GM12801 (cell line): ENCODE data around the gene CCDC158.

Experiments used
- TF ChIP-seq, protein P1 (sequence below): IDR thresholded peaks from one replicate; pipeline ENCODE4 v1.5.1; 2011; ENCODE audit warnings: control low read depth; ENCODE audit not compliant: insufficient read length; ENCODE audit errors: extremely low read depth

Gene CCDC158

DNA sequence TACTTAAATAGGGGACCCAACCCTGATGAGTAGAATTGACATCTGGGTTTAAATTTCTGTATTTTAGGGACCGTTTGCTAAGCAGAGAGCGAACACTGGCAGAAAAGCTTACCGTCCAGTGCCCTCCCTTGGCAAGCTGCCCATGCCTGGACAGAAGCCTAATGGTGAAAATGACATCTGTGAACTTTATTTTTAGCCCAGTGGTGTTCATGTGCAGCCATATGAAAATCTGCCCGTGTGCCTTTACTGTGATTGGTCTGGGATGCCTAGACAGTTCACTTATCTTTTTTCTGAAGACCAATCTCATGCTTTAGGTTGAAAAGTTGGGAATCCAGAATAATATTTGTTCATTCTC is 113.3 kb downstream of the CCDC158 start:
- TF ChIP-seq, protein P1, sequence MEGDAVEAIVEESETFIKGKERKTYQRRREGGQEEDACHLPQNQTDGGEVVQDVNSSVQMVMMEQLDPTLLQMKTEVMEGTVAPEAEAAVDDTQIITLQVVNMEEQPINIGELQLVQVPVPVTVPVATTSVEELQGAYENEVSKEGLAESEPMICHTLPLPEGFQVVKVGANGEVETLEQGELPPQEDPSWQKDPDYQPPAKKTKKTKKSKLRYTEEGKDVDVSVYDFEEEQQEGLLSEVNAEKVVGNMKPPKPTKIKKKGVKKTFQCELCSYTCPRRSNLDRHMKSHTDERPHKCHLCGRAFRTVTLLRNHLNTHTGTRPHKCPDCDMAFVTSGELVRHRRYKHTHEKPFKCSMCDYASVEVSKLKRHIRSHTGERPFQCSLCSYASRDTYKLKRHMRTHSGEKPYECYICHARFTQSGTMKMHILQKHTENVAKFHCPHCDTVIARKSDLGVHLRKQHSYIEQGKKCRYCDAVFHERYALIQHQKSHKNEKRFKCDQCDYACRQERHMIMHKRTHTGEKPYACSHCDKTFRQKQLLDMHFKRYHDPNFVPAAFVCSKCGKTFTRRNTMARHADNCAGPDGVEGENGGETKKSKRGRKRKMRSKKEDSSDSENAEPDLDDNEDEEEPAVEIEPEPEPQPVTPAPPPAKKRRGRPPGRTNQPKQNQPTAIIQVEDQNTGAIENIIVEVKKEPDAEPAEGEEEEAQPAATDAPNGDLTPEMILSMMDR, result no peak

DNA sequence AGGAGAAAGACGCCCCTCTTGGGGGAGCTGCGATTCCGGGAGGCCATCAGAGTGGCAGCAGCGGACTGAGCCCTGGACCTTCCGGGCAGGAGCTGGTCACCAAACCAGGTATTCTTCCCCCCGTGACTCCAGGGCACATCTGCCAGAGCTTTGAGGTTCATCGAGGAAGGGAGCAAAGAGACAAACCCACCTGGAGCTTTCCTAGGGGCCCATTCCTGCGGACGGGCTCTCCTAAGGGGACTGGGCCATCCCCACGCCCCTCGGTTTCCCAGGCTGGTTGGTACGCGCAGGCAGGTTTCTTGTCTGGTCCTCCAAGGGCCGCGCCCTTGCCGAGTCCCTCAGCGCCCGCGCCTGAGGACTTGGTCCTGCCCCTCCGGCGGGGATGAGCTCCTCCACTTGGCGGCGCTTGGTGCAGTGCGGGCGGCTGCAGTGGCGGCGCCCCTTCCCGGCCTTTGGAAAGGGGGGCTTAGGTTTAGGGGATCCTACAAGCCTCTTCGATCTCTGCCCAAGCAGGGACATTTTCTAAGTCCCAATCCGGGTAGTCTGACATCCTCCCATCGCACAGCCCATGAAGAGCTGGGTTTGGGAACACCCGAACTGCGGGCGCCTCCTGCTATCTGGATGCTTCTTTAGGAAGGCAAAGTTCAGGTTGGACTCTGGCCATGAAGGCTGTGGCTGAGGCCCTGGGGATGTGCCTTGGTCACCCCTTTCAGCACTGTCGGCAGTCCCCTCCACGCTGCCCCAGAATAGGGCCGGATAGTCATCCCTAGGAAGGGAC is 113.9 kb downstream of the CCDC158 start:
- TF ChIP-seq, protein P1, result no peak

DNA sequence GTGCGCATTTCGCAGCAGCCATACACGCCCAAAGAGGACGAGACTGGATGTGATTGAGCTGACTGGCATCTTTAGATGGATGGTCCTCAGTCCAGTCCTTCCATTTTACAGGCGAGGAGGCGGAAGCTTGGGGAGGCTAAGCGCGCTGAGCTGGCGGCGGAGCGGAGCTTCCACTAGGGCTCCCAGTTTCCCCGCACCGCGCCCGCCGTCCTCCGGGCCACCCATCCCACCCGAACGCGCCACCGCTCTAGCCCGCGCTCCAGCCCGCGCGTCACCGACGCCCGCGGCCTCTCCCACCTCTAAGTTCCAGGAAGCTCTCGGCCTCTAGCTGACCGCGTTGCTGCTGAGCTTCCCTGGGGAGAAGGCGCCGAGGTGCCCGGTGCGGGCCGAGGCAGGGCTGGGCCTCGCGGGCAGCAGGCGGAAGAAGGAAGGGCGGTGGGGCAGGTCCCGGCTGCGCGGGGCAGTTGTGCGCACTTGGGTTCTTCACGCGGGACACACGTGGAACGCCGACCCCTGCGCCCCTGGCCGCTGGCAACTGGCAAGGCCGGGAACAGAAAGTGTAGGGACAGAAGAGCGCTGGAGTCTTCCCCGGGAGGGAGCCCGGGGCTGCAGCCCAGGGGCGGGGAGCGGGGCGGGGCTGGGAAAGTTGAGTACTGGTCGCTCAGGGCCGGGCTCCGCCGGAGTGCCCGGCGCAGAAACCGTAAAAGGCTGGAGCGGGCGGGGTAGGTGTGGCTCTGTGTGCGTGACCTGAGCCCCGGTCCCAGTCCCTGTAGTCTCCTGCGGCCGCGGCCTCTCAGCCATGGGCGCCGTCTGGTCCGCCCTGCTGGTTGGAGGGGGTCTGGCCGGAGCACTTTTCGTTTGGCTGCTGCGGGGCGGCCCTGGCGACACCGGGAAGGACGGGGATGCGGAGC is 114.7 kb downstream of the CCDC158 start, which contains the start of gene STBD1:
STBD1 (plus strand) TSS at position 763 of the 911 bp plus-strand sequence; CDS start at position 800, 37 bp downstream.
- TF ChIP-seq, protein P1, result no peak

DNA sequence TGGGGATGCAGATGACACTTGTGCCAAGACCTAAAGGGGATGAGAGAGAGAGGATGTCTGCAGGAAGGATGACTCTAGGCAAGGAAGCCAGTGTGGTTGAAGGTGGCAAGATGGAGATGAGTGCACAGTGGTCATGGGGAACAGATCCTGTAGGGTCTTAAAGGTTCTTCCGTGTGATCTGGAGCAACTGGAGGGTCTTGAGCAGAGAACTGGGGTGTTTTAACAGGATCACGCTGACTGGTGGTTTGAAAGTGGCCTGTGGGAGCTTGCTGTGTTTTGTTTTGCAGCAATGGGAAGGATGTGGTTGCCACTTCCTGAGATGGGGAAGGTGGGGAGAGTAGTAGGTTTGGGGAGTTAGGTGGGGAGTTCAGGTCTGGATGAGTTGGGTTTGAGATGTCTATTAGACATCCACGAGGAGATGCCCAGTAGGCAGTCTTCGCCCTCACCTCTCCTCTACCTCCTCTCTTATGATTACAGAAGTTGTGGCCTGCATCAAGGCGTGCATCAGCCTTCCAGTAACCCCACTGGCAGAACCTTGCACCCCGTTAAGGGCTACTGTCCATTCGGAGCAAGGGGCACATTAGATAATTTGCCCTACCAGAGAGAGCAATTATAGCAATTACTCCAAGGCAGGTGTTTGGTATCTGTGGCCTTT is 115.8 kb downstream of the CCDC158 start:
- TF ChIP-seq, protein P1, result no peak

DNA sequence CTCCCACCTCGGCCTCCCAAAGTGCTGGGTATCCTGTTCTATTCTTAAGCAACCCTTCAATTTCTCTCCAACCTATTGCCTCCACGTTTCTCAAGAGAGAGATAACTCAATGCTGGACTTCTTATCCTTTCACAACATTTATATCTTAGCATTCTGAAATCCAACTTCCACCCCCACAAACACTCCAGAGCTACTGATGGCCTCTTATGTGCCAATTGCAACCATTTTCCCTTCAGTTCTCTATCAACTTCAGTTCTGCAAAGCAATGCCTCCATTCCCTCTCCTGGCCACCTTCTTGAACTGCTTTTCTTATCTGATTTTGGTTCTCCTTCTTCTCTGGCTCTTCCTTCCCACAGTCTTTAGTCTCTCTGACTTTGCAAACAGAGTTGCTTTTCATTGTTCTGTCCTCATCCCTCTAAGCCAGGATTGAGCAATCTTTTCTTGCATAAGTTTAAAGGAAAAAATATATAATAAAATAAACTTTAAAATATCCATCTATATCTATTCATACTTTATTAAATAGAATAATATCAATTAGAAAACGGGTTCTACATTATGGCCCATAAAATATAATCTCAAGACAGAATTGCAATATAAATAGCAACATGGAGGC is 118.0 kb downstream of the CCDC158 start:
- TF ChIP-seq, protein P1, result no peak

DNA sequence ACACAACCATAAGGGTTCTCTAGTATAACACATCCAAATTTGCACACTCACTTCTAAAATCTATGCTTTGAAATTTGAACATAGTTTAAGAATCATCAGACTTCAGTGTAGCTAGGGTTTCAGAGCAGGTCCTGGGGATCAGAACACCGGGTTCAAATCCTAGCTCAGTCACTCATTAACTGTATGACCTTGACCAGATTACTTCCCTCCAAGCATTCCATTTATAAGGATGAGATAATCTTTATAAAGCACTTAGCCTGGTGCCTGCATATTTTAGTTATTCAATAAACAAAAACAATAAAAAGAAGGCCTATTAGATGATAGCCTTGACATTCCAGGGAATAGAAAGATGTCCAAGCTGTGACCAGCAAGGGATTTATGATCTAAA is 119.2 kb downstream of the CCDC158 start:
- TF ChIP-seq, protein P1, result no peak
